Measurements from ENCODE around the gene TPCN1.

Gene TPCN1

GRCh38 chr12:113214895-113215400, 6.3 kb upstream of the TPCN1 start:
- peak; percentile 99 for DNase-seq (ENCODE audit: low read depth)
- no peak overlapping the region for H3K4me3 ChIP-seq (ENCODE audit: low read length)
- TF ChIP-seq CTCF (conservative IDR thresholded peaks at IDR 0.05; ENCODE audit: low read length) = no peak

- H3K4me3 ChIP-seq (ENCODE audit: low read length) = no peak overlapping the region
- TF ChIP-seq CTCF (conservative IDR thresholded peaks at IDR 0.05; ENCODE audit: low read length) = no peak
- no peak for DNase-seq (ENCODE audit: low read depth)
Observed at GRCh38 chr12:113216027-113216426, 5.2 kb upstream of the TPCN1 start.

GRCh38 chr12:113220593-113221180, 577 bp upstream of the TPCN1 start:
- peak overlapping the region; percentile 88 for H3K4me3 ChIP-seq (ENCODE audit: low read length)
- no peak for DNase-seq (ENCODE audit: low read depth)
- TF ChIP-seq CTCF (conservative IDR thresholded peaks at IDR 0.05; ENCODE audit: low read length) = no peak

- TF ChIP-seq CTCF (conservative IDR thresholded peaks at IDR 0.05; ENCODE audit: low read length) = no peak
- H3K4me3 ChIP-seq (ENCODE audit: low read length) = peak overlapping the region; percentile 90
- DNase-seq (ENCODE audit: low read depth) = no peak
Observed at GRCh38 chr12:113221997-113222729, 899 bp downstream of the TPCN1 start.

GRCh38 chr12:113222730-113223531, 1.7 kb downstream of the TPCN1 start:
- peak; percentile 88 for DNase-seq (ENCODE audit: low read depth)
- TF ChIP-seq CTCF (conservative IDR thresholded peaks at IDR 0.05; ENCODE audit: low read length) = no peak
- peak overlapping the region; percentile 90 for H3K4me3 ChIP-seq (ENCODE audit: low read length)

- no peak for DNase-seq (ENCODE audit: low read depth)
- no peak overlapping the region for H3K4me3 ChIP-seq (ENCODE audit: low read length)
- no peak for TF ChIP-seq CTCF (conservative IDR thresholded peaks at IDR 0.05; ENCODE audit: low read length)
Observed at GRCh38 chr12:113224955-113225354, 3.7 kb downstream of the TPCN1 start.
